Chondrocyte (in vitro differentiated cells): ENCODE measurements around the gene ZNF207. TPM values are rescaled to one million over a fixed set of nuclear protein-coding genes. Genes with fewer than 3 reads are reported as not detected.
A peak's percentile ranks its signal among the peaks of the same experiment; 100 is the strongest.
"Not testable (repeated sequence)": the region's sequence is repeated elsewhere in the genome, so short reads cannot be mapped to it uniquely, and the experiment has no call there.

Experiments
- DNase-seq: peaks from one replicate; pipeline ENCODE4 v3.0.0; 2021; ENCODE audit warnings: mixed read lengths, low spot score
- H3K27ac Mint-ChIP-seq: one replicate; pipeline ENCODE4 v1.8.0; 2021; ENCODE audit warnings: mild to moderate bottlenecking, moderate library complexity, mixed read lengths; ENCODE audit not compliant: unreplicated experiment
- H3K27me3 Mint-ChIP-seq: 2 replicates; pipeline ENCODE4 v1.8.0; 2021; ENCODE audit warnings: low read depth, mixed read lengths
- H3K36me3 Mint-ChIP-seq: 2 replicates; pipeline ENCODE4 v1.8.0; 2021; ENCODE audit warnings: low read depth, mixed read lengths
- H3K4me1 Mint-ChIP-seq: 2 replicates; pipeline ENCODE4 v1.8.0; 2021; ENCODE audit warnings: low read depth, mild to moderate bottlenecking, mixed read lengths
- H3K4me3 Mint-ChIP-seq: one replicate; pipeline ENCODE4 v1.8.0; 2021; ENCODE audit warnings: mild to moderate bottlenecking, moderate library complexity, mixed read lengths; ENCODE audit not compliant: unreplicated experiment
- H3K9me3 Mint-ChIP-seq: 2 replicates; pipeline ENCODE4 v1.8.0; 2021; ENCODE audit warnings: low read depth, mixed read lengths
- total RNA-seq: library from RNA; stranded (reverse); gene quantifications from 3 replicates; pipeline ENCODE4 v1.2.1, GENCODE V29; 2021
- TF ChIP-seq, protein P1 (sequence below): fragments of 200-600 bp; sonication (generic); IDR thresholded peaks from 2 replicates; pipeline ENCODE4 v1.5.0; 2021; ENCODE audit warnings: antibody characterized with exemption, mild to moderate bottlenecking, moderate library complexity

The ZNF207 gene
- total RNA-seq, 1 donor from 2014 or later = 107 TPM

DNA sequence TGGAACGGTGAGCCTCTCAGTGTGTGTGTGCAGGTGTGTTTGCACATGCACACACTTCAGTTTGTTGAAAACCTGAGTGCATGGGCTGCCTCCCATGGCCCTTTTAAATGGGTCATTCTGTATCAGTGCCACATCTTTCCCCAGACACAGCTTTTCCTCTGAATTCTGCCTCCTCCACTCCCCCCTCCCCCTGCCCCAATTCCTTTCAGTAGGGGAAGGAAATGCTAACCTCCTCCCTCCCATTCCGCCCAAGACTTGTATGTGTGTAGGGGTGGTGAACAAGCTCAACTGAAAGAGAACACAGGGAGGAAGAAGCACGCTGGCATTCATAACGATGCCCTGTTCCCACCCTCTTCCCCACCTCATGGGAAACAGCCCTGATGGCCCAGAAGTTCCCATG lies 42.3 kb upstream of the ZNF207 start:
- Mint-ChIP-seq H3K9me3 (no peaks in the 10 kb centered on the region), H3K27me3 (peaks cover 4% of the 10 kb centered on the region), H3K4me3 (no peak overlapping the region), H3K4me1 (peaks cover 11% of the 10 kb centered on the region), H3K36me3 (no peaks in the 10 kb centered on the region), H3K27ac (no peak overlapping the region)
- no peak for DNase-seq
- TF ChIP-seq, protein P1, sequence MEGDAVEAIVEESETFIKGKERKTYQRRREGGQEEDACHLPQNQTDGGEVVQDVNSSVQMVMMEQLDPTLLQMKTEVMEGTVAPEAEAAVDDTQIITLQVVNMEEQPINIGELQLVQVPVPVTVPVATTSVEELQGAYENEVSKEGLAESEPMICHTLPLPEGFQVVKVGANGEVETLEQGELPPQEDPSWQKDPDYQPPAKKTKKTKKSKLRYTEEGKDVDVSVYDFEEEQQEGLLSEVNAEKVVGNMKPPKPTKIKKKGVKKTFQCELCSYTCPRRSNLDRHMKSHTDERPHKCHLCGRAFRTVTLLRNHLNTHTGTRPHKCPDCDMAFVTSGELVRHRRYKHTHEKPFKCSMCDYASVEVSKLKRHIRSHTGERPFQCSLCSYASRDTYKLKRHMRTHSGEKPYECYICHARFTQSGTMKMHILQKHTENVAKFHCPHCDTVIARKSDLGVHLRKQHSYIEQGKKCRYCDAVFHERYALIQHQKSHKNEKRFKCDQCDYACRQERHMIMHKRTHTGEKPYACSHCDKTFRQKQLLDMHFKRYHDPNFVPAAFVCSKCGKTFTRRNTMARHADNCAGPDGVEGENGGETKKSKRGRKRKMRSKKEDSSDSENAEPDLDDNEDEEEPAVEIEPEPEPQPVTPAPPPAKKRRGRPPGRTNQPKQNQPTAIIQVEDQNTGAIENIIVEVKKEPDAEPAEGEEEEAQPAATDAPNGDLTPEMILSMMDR = no peak

DNA sequence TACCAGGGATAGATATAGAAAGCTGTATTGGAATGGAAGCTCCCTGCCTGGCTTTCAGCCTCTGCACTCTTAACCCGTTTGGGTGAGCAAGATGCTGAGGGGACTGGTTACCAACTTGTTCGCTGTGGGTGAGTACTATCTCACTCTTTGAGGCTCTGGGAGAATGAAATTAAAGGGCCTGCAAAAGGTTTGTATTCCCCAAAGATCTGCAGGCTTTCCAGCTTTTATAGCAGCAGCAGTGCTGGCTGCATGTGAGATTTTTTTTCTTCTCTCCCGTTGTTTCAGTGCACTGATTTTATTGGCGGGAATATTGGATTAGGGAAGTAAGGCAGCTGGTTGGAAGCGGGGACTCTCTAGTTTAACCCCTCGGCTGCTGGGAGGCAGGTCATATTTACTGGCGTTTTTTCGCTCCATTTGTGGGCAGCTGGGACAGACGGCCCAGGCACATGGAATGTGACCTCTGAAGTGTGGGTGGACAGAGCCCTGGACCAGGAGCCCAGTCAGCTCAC lies 38.9 kb upstream of the ZNF207 start:
- no peak overlapping the region for H3K27ac Mint-ChIP-seq
- H3K4me3 Mint-ChIP-seq = no peak overlapping the region
- H3K36me3 Mint-ChIP-seq = no peaks in the 10 kb centered on the region
- TF ChIP-seq, protein P1 = no peak
- DNase-seq = peak; percentile 15
- no peaks in the 10 kb centered on the region for H3K9me3 Mint-ChIP-seq
- H3K27me3 Mint-ChIP-seq = peaks cover 16% of the 10 kb centered on the region
- peaks cover 6% of the 10 kb centered on the region for H3K4me1 Mint-ChIP-seq

GRCh38 chr17:32314636-32315035 lies 35.3 kb upstream of the ZNF207 start:
- H3K36me3 Mint-ChIP-seq = no peaks in the 10 kb centered on the region
- TF ChIP-seq, protein P1 = no peak
- H3K27ac Mint-ChIP-seq = no peak overlapping the region
- peak; percentile 37 for DNase-seq
- no peak overlapping the region for H3K4me3 Mint-ChIP-seq
- H3K4me1 Mint-ChIP-seq = peaks cover 6% of the 10 kb centered on the region
- no peaks in the 10 kb centered on the region for H3K9me3 Mint-ChIP-seq
- peaks cover 13% of the 10 kb centered on the region for H3K27me3 Mint-ChIP-seq

- Mint-ChIP-seq H3K4me3 (no peak overlapping the region), H3K27ac (no peak overlapping the region), H3K36me3 (no peaks in the 10 kb centered on the region), H3K9me3 (no peaks in the 10 kb centered on the region), H3K4me1 (peaks cover 6% of the 10 kb centered on the region), H3K27me3 (peaks cover 13% of the 10 kb centered on the region)
- TF ChIP-seq, protein P1 = no peak
- peak; percentile 34 for DNase-seq
Observed at GRCh38 chr17:32315171-32315570, 34.8 kb upstream of the ZNF207 start.

- not testable (repeated sequence) for H3K9me3 Mint-ChIP-seq, H3K36me3 Mint-ChIP-seq, H3K4me3 Mint-ChIP-seq, H3K27ac Mint-ChIP-seq, H3K4me1 Mint-ChIP-seq
- H3K27me3 Mint-ChIP-seq = peaks cover 13% of the 10 kb centered on the region
- peak; percentile 1 for DNase-seq
Observed at GRCh38 chr17:32316653-32317052, 33.3 kb upstream of the ZNF207 start.

- TF ChIP-seq, protein P1 = no peak
- Mint-ChIP-seq H3K36me3 (no peaks in the 10 kb centered on the region), H3K9me3 (no peaks in the 10 kb centered on the region), H3K27me3 (peaks cover 13% of the 10 kb centered on the region), H3K4me1 (no peaks in the 10 kb centered on the region), H3K27ac (no peak overlapping the region), H3K4me3 (no peak overlapping the region)
- no peak for DNase-seq
Observed at GRCh38 chr17:32317353-32317752, 32.6 kb upstream of the ZNF207 start.
